GM13976 (cell line): Measurements from ENCODE around the gene TRIO.

Experiments
- DNase-seq: peaks from one replicate; pipeline ENCODE4 v3.0.0; 2012; ENCODE audit warnings: low spot score
- CTCF ChIP-seq: IDR thresholded peaks from 2 replicates; pipeline ENCODE4 v1.5.1; 2012; ENCODE audit warnings: borderline replicate concordance, mild to moderate bottlenecking; ENCODE audit not compliant: insufficient read depth; ENCODE audit errors: extremely low read depth, missing control alignments, control extremely low read depth
- in situ Hi-C: fragments of 300-500 bp; cut with MboI; formaldehyde crosslinking; loops from one replicate; pipeline ENCODE4 v1.12.0; 2022; ENCODE audit warnings: low sequenced_read_pairs, mixed read lengths, inconsistent platforms; ENCODE audit not compliant: unreplicated experiment

The TRIO gene

DNA sequence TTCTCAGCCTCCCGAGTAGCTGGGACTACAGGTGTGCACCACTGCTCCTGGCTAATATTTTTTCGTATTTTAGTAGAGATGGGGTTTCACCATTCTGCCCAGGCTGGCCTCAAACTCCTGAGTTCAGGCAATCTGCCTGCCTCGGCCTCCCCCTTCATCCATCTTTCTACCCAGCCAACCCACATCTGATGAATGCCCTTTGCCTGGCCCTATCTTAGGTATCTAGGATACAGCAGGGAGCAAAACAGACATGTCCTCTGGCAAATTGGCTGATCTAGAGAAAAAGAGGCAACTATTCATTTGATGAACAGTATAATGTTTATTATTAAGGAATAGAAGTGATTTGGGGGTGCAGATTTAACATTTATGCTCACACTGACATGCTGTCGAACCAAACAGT is 123.0 kb downstream of the TRIO start:
- TF ChIP-seq CTCF, result no peak
- in situ Hi-C loops, result loop anchor here (10.0 kb wide), 1 partner anchor 161 kb away; no protein-coding TSS in a partner anchor
- no peak for DNase-seq

- in situ Hi-C loops, result loop anchor here (10.0 kb wide), 1 partner anchor 162 kb away; no protein-coding TSS in a partner anchor
- no peak for TF ChIP-seq CTCF
- DNase-seq, result no peak
Observed at GRCh38 chr5:14266686-14267085, 123.5 kb downstream of the TRIO start.

- no peak for DNase-seq
- in situ Hi-C loops, result loop anchor here (10.0 kb wide), 1 partner anchor 163 kb away; no protein-coding TSS in a partner anchor
- TF ChIP-seq CTCF, result no peak
Observed at GRCh38 chr5:14267166-14267838, 124.2 kb downstream of the TRIO start.

DNA sequence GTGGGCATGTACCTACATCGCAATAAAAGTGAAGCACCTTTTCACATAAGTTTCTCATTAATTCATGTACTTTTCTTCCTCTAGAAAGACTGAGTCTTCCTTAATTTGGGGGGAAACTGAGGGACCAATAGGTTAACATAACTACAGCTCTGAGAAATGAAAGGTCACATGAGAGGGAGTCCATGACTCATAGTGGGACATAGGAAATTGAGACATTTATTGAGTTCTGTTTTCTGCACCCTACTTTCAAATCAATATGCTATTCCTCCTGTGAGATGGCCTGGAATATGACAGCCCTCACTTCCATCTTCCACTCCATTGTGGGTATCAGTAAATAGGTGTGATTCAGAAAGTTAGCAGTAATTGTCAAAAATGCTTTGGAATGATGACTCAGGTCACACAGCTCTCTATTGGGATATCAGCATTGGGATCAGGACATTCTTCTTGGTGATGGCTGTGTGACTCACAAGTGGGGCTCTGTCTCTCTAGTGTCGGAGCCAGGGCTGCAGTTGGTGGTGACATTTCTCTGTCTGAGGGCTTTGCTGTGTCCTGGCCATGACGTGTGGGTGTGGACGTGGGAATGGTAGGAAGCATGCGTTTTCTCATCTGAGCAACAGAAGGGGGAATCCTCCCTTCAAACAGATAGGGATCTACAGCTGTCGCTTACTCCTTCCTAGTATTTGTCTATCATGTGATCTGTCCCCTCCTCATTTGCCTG is 125.0 kb downstream of the TRIO start:
- no peak for DNase-seq
- TF ChIP-seq CTCF, result no peak
- in situ Hi-C loops, result loop anchor here (10.0 kb wide), 1 partner anchor 163 kb away; no protein-coding TSS in a partner anchor

DNA sequence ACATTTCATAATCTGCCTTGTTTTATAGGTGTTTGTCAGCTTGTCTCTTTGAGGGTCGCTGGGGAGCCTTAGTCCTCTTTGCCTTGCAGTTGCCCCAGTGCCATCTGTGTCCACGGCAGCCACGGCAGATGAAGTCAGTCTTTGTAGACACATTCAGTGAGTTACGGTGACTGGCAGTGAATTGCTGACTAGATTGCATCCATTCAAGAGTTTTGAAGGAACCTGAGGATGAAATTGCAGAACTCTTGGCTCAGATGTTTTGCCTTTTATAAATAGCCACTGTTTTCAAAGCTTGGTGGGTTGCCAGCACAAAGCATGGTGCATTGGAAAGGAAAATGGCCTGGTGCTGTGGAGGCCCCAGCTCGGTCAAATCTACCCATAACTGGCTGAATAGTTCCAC is 125.6 kb downstream of the TRIO start:
- TF ChIP-seq CTCF, result no peak
- no peak for DNase-seq
- in situ Hi-C loops, result loop anchor here (10.0 kb wide), 1 partner anchor 164 kb away; no protein-coding TSS in a partner anchor

GRCh38 chr5:14269395-14269794 is 126.3 kb downstream of the TRIO start:
- DNase-seq, result no peak
- TF ChIP-seq CTCF, result no peak
- in situ Hi-C loops, result loop anchor here (10.0 kb wide), 1 partner anchor 165 kb away; no protein-coding TSS in a partner anchor
